ENCODE data around the gene PEX12.
A peak's percentile ranks its signal among the peaks of the same experiment; 100 is the strongest.

GRCh38 chr17:35612924-35613521 is 34.7 kb upstream of the PEX12 start:
- peak; percentile 36 to 51 (median 50) for TF ChIP-seq CTCF (optimal IDR thresholded peaks at IDR 0.05 in 1 of 3, IDR thresholded peaks at IDR 0.05 in 1 of 3, conservative IDR thresholded peaks at IDR 0.05 in 1 of 3; ENCODE audit: extremely low read depth in 1 of 3, insufficient read depth in 2 of 3, low read length in 3 of 3)
- no peak for TF ChIP-seq EZH2 (IDR thresholded peaks at IDR 0.05; ENCODE audit: low read length)
